H1 (cell line): ENCODE results near the gene FOXC2. TPM values are rescaled to one million over a fixed set of nuclear protein-coding genes. Genes with fewer than 3 reads are reported as not detected.

Source experiments
- CTCF ChIA-PET: fragments of 300-600 bp; sonication (Branson Sonifier 250); formaldehyde crosslinking; loops from one replicate; lab custom pipeline; 2021; ENCODE audit not compliant: partially characterized antibody; lab: Charles Lee
- POLR2A ChIA-PET: fragments of 300-600 bp; sonication (Branson Sonifier 250); formaldehyde crosslinking; loops from one replicate; lab custom pipeline; 2021; ENCODE audit warnings: inconsistent platforms; ENCODE audit not compliant: partially characterized antibody; lab: Charles Lee
- DNase-seq, 2 experiments: peaks; one replicate each; pipeline versions ENCODE4 v3.0.0 to v3.0.0-alpha.2; 2010 to 2022; ENCODE audit warnings: low spot score in 2 of 2, low read depth in 1 of 2, mixed read lengths in 1 of 2
- FAIRE-seq: peaks from 2 replicates; lab custom pipeline; 2011; peaks lifted over from hg19 to GRCh38; lab: Jason Lieb, UNC
- H2AFZ ChIP-seq: 2 replicates; pipeline ENCODE4 v1.8.1; 2012; ENCODE audit warnings: low read length, inconsistent platforms
- H2AK5ac ChIP-seq: 2 replicates; pipeline ENCODE4 v1.6.1; 2013; ENCODE audit warnings: low read depth, low read length
- H2BK120ac ChIP-seq: replicated peaks from 2 replicates; pipeline ENCODE3; 2013; ENCODE audit warnings: low read depth, low read length, inconsistent platforms
- H2BK12ac ChIP-seq: 2 replicates; pipeline ENCODE4 v1.6.1; 2013; ENCODE audit warnings: low read depth, low read length
- H2BK15ac ChIP-seq: 2 replicates; pipeline ENCODE4 v1.6.1; 2013; ENCODE audit warnings: low read length
- H2BK20ac ChIP-seq: 2 replicates; pipeline ENCODE4 v1.6.1; 2013; ENCODE audit warnings: low read length
- H2BK5ac ChIP-seq: 2 replicates; pipeline ENCODE4 v1.6.1; 2013; ENCODE audit warnings: low read depth, low read length
- H3K14ac ChIP-seq: 2 replicates; pipeline ENCODE4 v1.6.1; 2013; ENCODE audit warnings: inconsistent platforms; ENCODE audit not compliant: insufficient read length
- H3K18ac ChIP-seq: 2 replicates; pipeline ENCODE4 v1.6.1; 2013; ENCODE audit warnings: low read length; ENCODE audit errors: extremely low read depth
- H3K23ac ChIP-seq: 2 replicates; pipeline ENCODE4 v1.6.1; 2013; ENCODE audit warnings: inconsistent platforms; ENCODE audit not compliant: insufficient read length
- H3K23me2 ChIP-seq: 2 replicates; pipeline ENCODE4 v1.6.1; 2013; ENCODE audit warnings: low read depth, low read length
- H3K27ac ChIP-seq: 2 replicates; pipeline ENCODE4 v1.6.1; 2011; ENCODE audit warnings: low read depth, low read length, inconsistent platforms
- H3K27me3 ChIP-seq, 4 experiments: replicated peaks in 1 of 4; 1 replicate in 1 of 4; 2 replicates in 3 of 4; pipeline versions ENCODE4 v1.6.1 to v1.8.1; 2011 to 2013; ENCODE audit warnings: low read length in 3 of 4, mild to moderate bottlenecking in 3 of 4, inconsistent platforms in 2 of 4, mixed read lengths in 2 of 4, moderate library complexity in 1 of 4; ENCODE audit not compliant: control insufficient read depth in 3 of 4, insufficient read depth in 3 of 4; ENCODE audit errors: extremely low read depth in 1 of 4
- H3K36me3 ChIP-seq, 4 experiments: 2 replicates each; pipeline versions ENCODE4 v1.6.1 to v1.8.1; 2011 to 2013; ENCODE audit warnings: mild to moderate bottlenecking in 4 of 4, low read length in 3 of 4, moderate library complexity in 2 of 4, control low read depth in 1 of 4, inconsistent platforms in 1 of 4; ENCODE audit not compliant: insufficient read depth in 4 of 4, control insufficient read depth in 2 of 4
- H3K4ac ChIP-seq: replicated peaks from 2 replicates; pipeline ENCODE3; 2013; ENCODE audit warnings: low read length, low read depth, mixed read lengths, inconsistent platforms; ENCODE audit not compliant: insufficient read length
- H3K4me1 ChIP-seq, 4 experiments: replicated peaks in 1 of 4; 1 replicate in 1 of 4; 2 replicates in 3 of 4; pipeline versions ENCODE4 v1.6.1 to v1.8.1; 2011 to 2013; ENCODE audit warnings: low read length in 3 of 4, inconsistent platforms in 2 of 4, mixed read lengths in 1 of 4; ENCODE audit not compliant: insufficient read depth in 4 of 4, control insufficient read depth in 3 of 4
- H3K4me2 ChIP-seq, 2 experiments: 2 replicates each; pipeline versions ENCODE4 v1.6.1 to v1.8.1; 2011 to 2013; ENCODE audit warnings: low read depth in 2 of 2, low read length in 2 of 2, control low read depth in 1 of 2, inconsistent platforms in 1 of 2, mild to moderate bottlenecking in 1 of 2; ENCODE audit not compliant: insufficient read depth in 1 of 2
- H3K4me3 ChIP-seq, 4 experiments: fragments of 200-600, 300-600 bp in 1 of 4; sonication (generic), shearing (Covaris generic), sonication (Bioruptor Twin) in 1 of 4; 2 replicates each; pipeline versions ENCODE4 v1.5.1 to v1.8.1; 2011 to 2016; ENCODE audit warnings: low read length in 4 of 4, low read depth in 3 of 4, control low read depth in 2 of 4, inconsistent platforms in 2 of 4, mild to moderate bottlenecking in 2 of 4, mixed read lengths in 1 of 4, moderate library complexity in 1 of 4; ENCODE audit not compliant: insufficient read depth in 2 of 4; ENCODE audit errors: extremely low read depth in 1 of 4
- H3K56ac ChIP-seq: replicated peaks from 2 replicates; pipeline ENCODE3; 2013; ENCODE audit warnings: low read depth, mild to moderate bottlenecking, mixed read lengths, low read length, inconsistent platforms; ENCODE audit not compliant: insufficient read length
- H3K79me1 ChIP-seq: 2 replicates; pipeline ENCODE4 v1.6.1; 2013; ENCODE audit warnings: low read depth, low read length, control low read depth
- H3K79me2 ChIP-seq, 2 experiments: 2 replicates each; pipeline versions ENCODE4 v1.6.1 to v1.8.1; 2012 to 2013; ENCODE audit warnings: low read length in 2 of 2, mild to moderate bottlenecking in 2 of 2, inconsistent platforms in 1 of 2; ENCODE audit not compliant: insufficient read depth in 2 of 2, control insufficient read depth in 1 of 2
- H3K9ac ChIP-seq, 4 experiments: replicated peaks in 1 of 4; 1 replicate in 1 of 4; 2 replicates in 3 of 4; pipeline versions ENCODE4 v1.6.1 to v1.8.1; 2011 to 2013; ENCODE audit warnings: low read depth in 3 of 4, low read length in 3 of 4, control low read depth in 2 of 4, mild to moderate bottlenecking in 2 of 4, moderate library complexity in 2 of 4, inconsistent platforms in 1 of 4; ENCODE audit errors: extremely low read depth in 1 of 4
- H3K9me3 ChIP-seq, 2 experiments: 2 replicates each; pipeline versions ENCODE4 v1.6.1 to v1.8.1; 2012 to 2013; ENCODE audit warnings: mild to moderate bottlenecking in 2 of 2, moderate library complexity in 2 of 2, control low read depth in 1 of 2, inconsistent platforms in 1 of 2, low read depth in 1 of 2, low read length in 1 of 2, mixed read lengths in 1 of 2; ENCODE audit not compliant: insufficient read depth in 2 of 2
- H4K20me1 ChIP-seq, 2 experiments: replicated peaks in 1 of 2; 2 replicates each; pipeline versions ENCODE3 to v1.8.1; 2011 to 2013; ENCODE audit warnings: inconsistent platforms in 2 of 2, low read length in 2 of 2, mild to moderate bottlenecking in 1 of 2; ENCODE audit not compliant: insufficient read depth in 2 of 2, control insufficient read depth in 1 of 2
- H4K5ac ChIP-seq: 2 replicates; pipeline ENCODE4 v1.6.1; 2013; ENCODE audit warnings: low read length, low read depth, mixed read lengths, inconsistent platforms; ENCODE audit not compliant: insufficient read length
- H4K8ac ChIP-seq: 2 replicates; pipeline ENCODE4 v1.8.0; 2013; ENCODE audit warnings: mild to moderate bottlenecking, moderate library complexity, low read length, inconsistent platforms; ENCODE audit not compliant: insufficient read depth; ENCODE audit errors: extremely low read depth
- H4K91ac ChIP-seq: replicated peaks from 2 replicates; pipeline ENCODE3; 2013; ENCODE audit warnings: low read length, mixed read lengths, inconsistent platforms; ENCODE audit not compliant: insufficient read length
- CBX8 ChIP-seq: fragments of 300-800, 300-1000 bp; sonication (generic); IDR thresholded peaks from 2 replicates; pipeline ENCODE4 v1.7.1; 2016; ENCODE audit warnings: low read depth, low read length, borderline replicate concordance
- WGBS, 2 experiments: shearing (Covaris generic) in 1 of 2; methylation state at CpG; one replicate each; pipeline versions ENCODE4 v1.1.6 to v1.1.7; 2013 to 2015; ENCODE audit warnings: low lambda C conversion rate in 2 of 2, mixed read lengths in 2 of 2, inconsistent platforms in 1 of 2, low coverage in 1 of 2, missing lambda C conversion rate in 1 of 2; ENCODE audit not compliant: insufficient replicate concordance in 2 of 2, insufficient coverage in 1 of 2, insufficient read length in 1 of 2; ENCODE audit errors: extremely low coverage in 1 of 2, missing lambda C conversion rate in 1 of 2; 5-methylcytosine and 5-hydroxymethylcytosine counted together
- polyA plus RNA-seq, 7 experiments: library from polyadenylated mRNA; depleted of rRNA in 3 of 7; stranded (reverse) in 5 of 7; unstranded in 2 of 7; fragments of >200 nt in 5 of 7; fragments of 200-250 nt in 2 of 7; gene quantifications; 1 replicate in 5 of 7; 2 replicates in 1 of 7; 4 replicates in 1 of 7; pipeline versions ENCODE4 v1.2.1 to v1.2.3, GENCODE V29; 2011 to 2013; ENCODE audit warnings: missing spikeins in 2 of 7, mixed read lengths in 2 of 7
- total RNA-seq: library from RNA; stranded (reverse); fragmentation: NEBNext Ultra II Directional; extraction: Animal tissue kit (Norgen Biotek cat#: 25700); gene quantifications from 2 replicates; pipeline ENCODE4 v1.2.1, GENCODE V29; 2021

The FOXC2 gene
- total and polyA plus RNA-seq, 2 of the 8 experiments (the other 6 are each of a cell fraction or from before 2014, with no cell fraction given): 0.09 TPM; not detected in 1

DNA sequence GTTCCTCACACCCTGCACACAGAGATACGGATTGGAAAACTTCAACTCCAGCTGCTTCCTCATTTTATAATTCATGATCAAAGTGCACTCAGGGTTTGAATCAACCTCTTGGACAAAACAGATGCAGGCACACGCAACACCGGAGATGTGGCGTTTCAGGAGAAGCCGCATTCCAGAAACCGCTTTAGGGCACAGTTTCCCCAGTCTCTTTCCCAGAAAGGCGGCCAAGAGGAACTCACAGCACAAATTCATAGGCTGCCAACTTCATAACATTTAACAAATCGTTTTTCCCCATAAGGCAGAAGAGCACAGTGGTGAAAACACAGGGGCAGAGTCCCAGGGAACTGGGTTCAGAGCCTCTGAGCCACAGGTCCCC lies 20.0 kb upstream of the FOXC2 start:
- no peak for TF ChIP-seq CBX8
- TF ChIP-seq, all 59 proteins: peak for 0
- no peak overlapping the region for H4K5ac ChIP-seq
- no peak for DNase-seq
- no peak overlapping the region for H3K27ac ChIP-seq
- no peak overlapping the region for H3K9ac ChIP-seq
- no peak overlapping the region for H2BK20ac ChIP-seq
- no peak overlapping the region for H2BK12ac ChIP-seq
- no peak overlapping the region for H3K14ac ChIP-seq
- H3K18ac ChIP-seq: no peak overlapping the region
- no peak overlapping the region for H3K4ac ChIP-seq
- H3K23me2 ChIP-seq: no peaks in the 10 kb centered on the region
- H3K79me2 ChIP-seq: no peaks in the 10 kb centered on the region
- no peak overlapping the region for H2BK5ac ChIP-seq
- H3K27me3 ChIP-seq: no peaks in the 10 kb centered on the region
- POLR2A ChIA-PET: interaction anchor here (0.6 to 1.0 kb wide), 2 partner anchors 9 to 893 kb away, joined by 3 read pairs; partner anchors contain the start of gene MTHFSD
- H3K36me3 ChIP-seq: peaks cover 0 to 12% (median 1%) of the 10 kb centered on the region in 4 experiments; a peak in 5 of 8 replicates
- no peak overlapping the region for H2AK5ac ChIP-seq
- no peak overlapping the region for H3K4me2 ChIP-seq
- H2BK120ac ChIP-seq: no peak overlapping the region
- no peak for FAIRE-seq
- no peak overlapping the region for H3K23ac ChIP-seq
- no peak overlapping the region for H2AFZ ChIP-seq
- H3K4me1 ChIP-seq: no peaks in the 10 kb centered on the region
- no peak overlapping the region for H3K56ac ChIP-seq
- no peak overlapping the region for H4K91ac ChIP-seq
- no peak overlapping the region for H3K4me3 ChIP-seq
- CTCF ChIA-PET: interaction anchor here (2.7 kb wide), 1 partner anchor 29 kb away, joined by 6 read pairs; no protein-coding TSS in a partner anchor
- no peaks in the 10 kb centered on the region; the same call in 1 of the 2 replicates for H3K79me1 ChIP-seq
- H4K8ac ChIP-seq: no peak overlapping the region
- no peak overlapping the region for H2BK15ac ChIP-seq
- peaks cover 0 to 1% of the 10 kb centered on the region in 2 experiments for H4K20me1 ChIP-seq
- 95% methylated on average over 8 of the region's 8 CpGs; no CpG with 5 or more reads in 1 of the 2 experiments for WGBS, 2 experiments
- no peaks in the 10 kb centered on the region for H3K9me3 ChIP-seq
